Loucy (cell line): Measurements from ENCODE around the gene CDADC1.

Experiments
- H2AFZ ChIP-seq: fragments of 200-600 bp; sonication (generic); 2 replicates; pipeline ENCODE4 v1.6.0; 2016; ENCODE audit warnings: antibody characterized with exemption, mild to moderate bottlenecking, low read length, moderate library complexity
- H3F3A ChIP-seq: fragments of 200-600 bp; 2 replicates; pipeline ENCODE4 v1.6.0; 2016; ENCODE audit warnings: antibody characterized with exemption, low read depth, mild to moderate bottlenecking
- H3K27me3 ChIP-seq: fragments of 200-600 bp; sonication (generic); 2 replicates; pipeline ENCODE4 v1.6.1; 2014; ENCODE audit warnings: low read length, mild to moderate bottlenecking; ENCODE audit not compliant: insufficient read depth, poor library complexity, severe bottlenecking
- H3K36me3 ChIP-seq: fragments of 200-600 bp; sonication (generic); 2 replicates; pipeline ENCODE4 v1.6.1; 2016; ENCODE audit warnings: low read length; ENCODE audit not compliant: insufficient read depth
- H3K4me1 ChIP-seq: fragments of 200-600 bp; sonication (generic); 2 replicates; pipeline ENCODE4 v1.5.1; 2014; ENCODE audit warnings: low read length, mild to moderate bottlenecking; ENCODE audit not compliant: insufficient read depth, poor library complexity, severe bottlenecking
- H3K4me2 ChIP-seq: fragments of 200-600 bp; sonication (generic); 2 replicates; pipeline ENCODE4 v1.6.0; 2014; ENCODE audit warnings: antibody characterized with exemption, low read length, low read depth, mild to moderate bottlenecking; ENCODE audit not compliant: poor library complexity, severe bottlenecking
- H3K4me3 ChIP-seq: fragments of 200-600 bp; sonication (generic); 2 replicates; pipeline ENCODE4 v1.5.1; 2014; ENCODE audit warnings: low read length, mild to moderate bottlenecking, mixed read lengths; ENCODE audit not compliant: poor library complexity, severe bottlenecking
- H3K79me2 ChIP-seq: fragments of 200-600 bp; sonication (generic); 2 replicates; pipeline ENCODE4 v1.6.1; 2014; ENCODE audit warnings: low read length; ENCODE audit not compliant: insufficient read depth
- H3K9ac ChIP-seq: fragments of 200-600 bp; sonication (generic); 2 replicates; pipeline ENCODE4 v1.6.0; 2014; ENCODE audit warnings: mild to moderate bottlenecking, low read depth, low read length, moderate library complexity; ENCODE audit not compliant: poor library complexity, severe bottlenecking
- H3K9me2 ChIP-seq: fragments of 200-600 bp; sonication (generic); replicated peaks from 2 replicates; pipeline ENCODE4 v1.6.1; 2016; ENCODE audit warnings: low read depth, low read length, mixed read lengths
- H3K9me3 ChIP-seq: fragments of 200-600 bp; sonication (generic); 2 replicates; pipeline ENCODE4 v1.6.1; 2014; ENCODE audit warnings: mild to moderate bottlenecking, antibody characterized with exemption, low read length, low read depth; ENCODE audit not compliant: insufficient read depth
- H4K20me1 ChIP-seq: fragments of 200-600 bp; sonication (generic); 2 replicates; pipeline ENCODE4 v1.6.0; 2014; ENCODE audit warnings: antibody characterized with exemption, low read length, mild to moderate bottlenecking; ENCODE audit not compliant: insufficient read depth, poor library complexity, severe bottlenecking
- CTCF ChIP-seq: fragments of 200-600 bp; sonication (generic); conservative IDR thresholded peaks from 2 replicates; pipeline ENCODE4 v1.5.1; 2014; ENCODE audit warnings: mild to moderate bottlenecking, antibody characterized with exemption, low read length
- EZH2phosphoT487 ChIP-seq: fragments of 200-600 bp; IDR thresholded peaks from 2 replicates; pipeline ENCODE4 v1.6.1; 2018; ENCODE audit warnings: antibody characterized with exemption, mild to moderate bottlenecking, moderate library complexity, borderline replicate concordance

Gene CDADC1

GRCh38 chr13:49307365-49307764, 59.6 kb downstream of the CDADC1 start:
- H3K36me3 ChIP-seq, result no peaks in the 10 kb centered on the region
- H3K4me2 ChIP-seq, result no peak overlapping the region
- no peaks in the 10 kb centered on the region for H3K79me2 ChIP-seq
- no peak overlapping the region for H2AFZ ChIP-seq
- H3K4me3 ChIP-seq, result no peak overlapping the region
- no peaks in the 10 kb centered on the region for H3F3A ChIP-seq
- H4K20me1 ChIP-seq, result no peaks in the 10 kb centered on the region
- no peaks in the 10 kb centered on the region for H3K4me1 ChIP-seq
- TF ChIP-seq EZH2phosphoT487 (no peak), CTCF (no peak)
- no peak overlapping the region for H3K9ac ChIP-seq
- H3K9me3 ChIP-seq, result no peaks in the 10 kb centered on the region
- H3K9me2 ChIP-seq, result no peaks in the 10 kb centered on the region
- H3K27me3 ChIP-seq, result no peaks in the 10 kb centered on the region

- no peaks in the 10 kb centered on the region for H3K9me2 ChIP-seq
- no peak overlapping the region for H3K4me3 ChIP-seq
- H2AFZ ChIP-seq, result no peak overlapping the region
- no peaks in the 10 kb centered on the region for H3K9me3 ChIP-seq
- H3K27me3 ChIP-seq, result no peaks in the 10 kb centered on the region
- no peaks in the 10 kb centered on the region for H3F3A ChIP-seq
- no peaks in the 10 kb centered on the region for H3K4me1 ChIP-seq
- no peaks in the 10 kb centered on the region for H4K20me1 ChIP-seq
- H3K4me2 ChIP-seq, result no peak overlapping the region
- TF ChIP-seq EZH2phosphoT487, result no peak
- TF ChIP-seq CTCF, result no peak
- no peaks in the 10 kb centered on the region for H3K36me3 ChIP-seq
- no peak overlapping the region for H3K9ac ChIP-seq
- no peaks in the 10 kb centered on the region for H3K79me2 ChIP-seq
Measured at GRCh38 chr13:49308097-49308875, 60.6 kb downstream of the CDADC1 start.

- TF ChIP-seq CTCF (no peak), EZH2phosphoT487 (no peak)
- Histone ChIP-seq H2AFZ (no peak overlapping the region), H3K4me3 (no peak overlapping the region), H3K4me1 (no peaks in the 10 kb centered on the region), H3K4me2 (no peak overlapping the region), H3K79me2 (no peaks in the 10 kb centered on the region), H3K9me3 (no peaks in the 10 kb centered on the region), H3K9ac (no peak overlapping the region), H3F3A (no peaks in the 10 kb centered on the region), H3K36me3 (no peaks in the 10 kb centered on the region), H4K20me1 (no peaks in the 10 kb centered on the region), H3K27me3 (no peaks in the 10 kb centered on the region), H3K9me2 (no peaks in the 10 kb centered on the region)
Measured at GRCh38 chr13:49308921-49309408, 61.2 kb downstream of the CDADC1 start.
